SJSA1 (cell line): ENCODE measurements around the gene SHB. TPM values are rescaled to one million over a fixed set of nuclear protein-coding genes. Genes with fewer than 3 reads are reported as not detected.

Experiments used
- DNase-seq, 2 experiments: peaks; one replicate each; pipeline ENCODE4 v3.0.0-alpha.2; 2015 to 2020; ENCODE audit warnings: low spot score in 2 of 2, low read depth in 1 of 2
- H3K27ac ChIP-seq: fragments of 250-450 bp; sonication (Bioruptor Pico); 2 replicates; pipeline ENCODE4 v1.5.1; 2020; ENCODE audit warnings: mild to moderate bottlenecking, moderate library complexity
- H3K27me3 ChIP-seq: fragments of 250-450 bp; sonication (Bioruptor Pico); replicated peaks from 2 replicates; pipeline ENCODE4 v1.5.1; 2020; ENCODE audit warnings: mild to moderate bottlenecking, moderate library complexity
- H3K36me3 ChIP-seq: fragments of 250-450 bp; sonication (Bioruptor Pico); 2 replicates; pipeline ENCODE4 v1.5.1; 2020; ENCODE audit warnings: mild to moderate bottlenecking
- H3K4me1 ChIP-seq: fragments of 250-450 bp; sonication (Bioruptor Pico); replicated peaks from 2 replicates; pipeline ENCODE4 v1.6.1; 2021; ENCODE audit warnings: mild to moderate bottlenecking
- H3K4me3 ChIP-seq: fragments of 250-450 bp; sonication (Bioruptor Pico); 2 replicates; pipeline ENCODE4 v1.5.1; 2020; ENCODE audit warnings: mild to moderate bottlenecking
- H3K9me3 ChIP-seq: fragments of 250-450 bp; sonication (Bioruptor Pico); replicated peaks from 2 replicates; pipeline ENCODE4 v1.5.1; 2020; ENCODE audit warnings: mild to moderate bottlenecking
- total RNA-seq: library from RNA; depleted of rRNA; stranded (reverse); fragments of >200 nt; shearing (Covaris generic); gene quantifications from 2 replicates; pipeline ENCODE4 v1.2.3, GENCODE V29; 2014

The SHB gene
- total RNA-seq, 1 experiment from 2014 or later = 19.3 TPM

- DNase-seq = no peak
- H3K4me1 ChIP-seq = peaks cover 53% of the 10 kb centered on the region
- no peaks in the 10 kb centered on the region for H3K27me3 ChIP-seq
- H3K4me3 ChIP-seq = no peak overlapping the region
- H3K27ac ChIP-seq = no peak overlapping the region
- H3K9me3 ChIP-seq = no peaks in the 10 kb centered on the region
- H3K36me3 ChIP-seq = peaks cover 8% of the 10 kb centered on the region
Observed at GRCh38 chr9:38037981-38038306, 31.1 kb downstream of the SHB start.

GRCh38 chr9:38036359-38037084, 32.5 kb downstream of the SHB start:
- H3K4me1 ChIP-seq = peaks cover 53% of the 10 kb centered on the region
- H3K9me3 ChIP-seq = no peaks in the 10 kb centered on the region
- DNase-seq = peak in 1 of 2 experiments; percentile 63
- no peaks in the 10 kb centered on the region for H3K27me3 ChIP-seq
- H3K36me3 ChIP-seq = peaks cover 8% of the 10 kb centered on the region
- no peak overlapping the region for H3K4me3 ChIP-seq
- peak overlapping the region; percentile 50 for H3K27ac ChIP-seq

- H3K4me1 ChIP-seq = peaks cover 53% of the 10 kb centered on the region
- H3K4me3 ChIP-seq = no peak overlapping the region
- peak; percentile 46 to 48 for DNase-seq
- H3K27ac ChIP-seq = peak overlapping the region; percentile 50
- no peaks in the 10 kb centered on the region for H3K9me3 ChIP-seq
- peaks cover 8% of the 10 kb centered on the region for H3K36me3 ChIP-seq
- no peaks in the 10 kb centered on the region for H3K27me3 ChIP-seq
Observed at GRCh38 chr9:38035873-38036272, 33.2 kb downstream of the SHB start.

- Histone ChIP-seq H3K4me3 (no peak overlapping the region), H3K27ac (no peak overlapping the region), H3K4me1 (peaks cover 38% of the 10 kb centered on the region), H3K9me3 (no peaks in the 10 kb centered on the region), H3K27me3 (no peaks in the 10 kb centered on the region), H3K36me3 (peaks cover 4% of the 10 kb centered on the region; the same call in 1 of the 2 replicates)
- no peak for DNase-seq
Observed at GRCh38 chr9:38033941-38034340, 35.1 kb downstream of the SHB start.

- no peak for DNase-seq
- no peaks in the 10 kb centered on the region for H3K9me3 ChIP-seq
- H3K4me1 ChIP-seq = peaks cover 33% of the 10 kb centered on the region
- H3K36me3 ChIP-seq = no peaks in the 10 kb centered on the region; the same call in 1 of the 2 replicates
- no peak overlapping the region for H3K4me3 ChIP-seq
- H3K27me3 ChIP-seq = no peaks in the 10 kb centered on the region
- H3K27ac ChIP-seq = no peak overlapping the region
Observed at GRCh38 chr9:38032266-38033110, 36.5 kb downstream of the SHB start.

- H3K4me1 ChIP-seq = peaks cover 33% of the 10 kb centered on the region
- no peak overlapping the region for H3K27ac ChIP-seq
- no peak for DNase-seq
- no peak overlapping the region for H3K4me3 ChIP-seq
- H3K36me3 ChIP-seq = no peaks in the 10 kb centered on the region; the same call in 1 of the 2 replicates
- H3K9me3 ChIP-seq = no peaks in the 10 kb centered on the region
- H3K27me3 ChIP-seq = no peaks in the 10 kb centered on the region
Observed at GRCh38 chr9:38031594-38031993, 37.4 kb downstream of the SHB start.

GRCh38 chr9:38030658-38031057, 38.4 kb downstream of the SHB start:
- peaks cover 32% of the 10 kb centered on the region for H3K4me1 ChIP-seq
- no peaks in the 10 kb centered on the region for H3K9me3 ChIP-seq
- no peaks in the 10 kb centered on the region for H3K27me3 ChIP-seq
- H3K36me3 ChIP-seq = no peaks in the 10 kb centered on the region; the same call in 1 of the 2 replicates
- no peak for DNase-seq
- no peak overlapping the region for H3K4me3 ChIP-seq
- H3K27ac ChIP-seq = no peak overlapping the region

- Histone ChIP-seq H3K4me1 (peaks cover 33% of the 10 kb centered on the region), H3K27ac (no peak overlapping the region), H3K4me3 (no peak overlapping the region), H3K36me3 (peaks cover 3% of the 10 kb centered on the region), H3K9me3 (no peaks in the 10 kb centered on the region), H3K27me3 (no peaks in the 10 kb centered on the region)
- DNase-seq = no peak
Observed at GRCh38 chr9:38029915-38030638, 39.0 kb downstream of the SHB start.

- Histone ChIP-seq H3K36me3 (peaks cover 6% of the 10 kb centered on the region), H3K27me3 (no peaks in the 10 kb centered on the region), H3K4me3 (no peak overlapping the region), H3K27ac (peak overlapping the region; percentile 91; the same call in 1 of the 2 replicates), H3K4me1 (peaks cover 48% of the 10 kb centered on the region), H3K9me3 (no peaks in the 10 kb centered on the region)
- no peak for DNase-seq
Observed at GRCh38 chr9:38027714-38028113, 41.3 kb downstream of the SHB start.

GRCh38 chr9:38026840-38027527, 42.0 kb downstream of the SHB start:
- Histone ChIP-seq H3K4me3 (no peak overlapping the region), H3K27me3 (no peaks in the 10 kb centered on the region), H3K9me3 (no peaks in the 10 kb centered on the region), H3K36me3 (peaks cover 7% of the 10 kb centered on the region), H3K4me1 (peaks cover 48% of the 10 kb centered on the region), H3K27ac (peak overlapping the region; percentile 91)
- no peak for DNase-seq

GRCh38 chr9:38026021-38026809, 42.8 kb downstream of the SHB start:
- Histone ChIP-seq H3K36me3 (peaks cover 7% of the 10 kb centered on the region), H3K27ac (peak overlapping the region; percentile 91), H3K27me3 (no peaks in the 10 kb centered on the region), H3K4me3 (no peak overlapping the region), H3K9me3 (no peaks in the 10 kb centered on the region), H3K4me1 (peaks cover 48% of the 10 kb centered on the region)
- DNase-seq = peak; percentile 78 to 90

- Histone ChIP-seq H3K4me1 (peaks cover 49% of the 10 kb centered on the region), H3K27me3 (no peaks in the 10 kb centered on the region), H3K9me3 (no peaks in the 10 kb centered on the region), H3K27ac (peak overlapping the region; percentile 91), H3K36me3 (peaks cover 7% of the 10 kb centered on the region), H3K4me3 (no peak overlapping the region)
- no peak for DNase-seq
Observed at GRCh38 chr9:38025166-38025565, 43.9 kb downstream of the SHB start.
